ENCODE data around the gene TROAP.
"Not testable (repeated sequence)": the region's sequence is repeated elsewhere in the genome, so short reads cannot be mapped to it uniquely, and the experiment has no call there.

The TROAP gene, protein sequence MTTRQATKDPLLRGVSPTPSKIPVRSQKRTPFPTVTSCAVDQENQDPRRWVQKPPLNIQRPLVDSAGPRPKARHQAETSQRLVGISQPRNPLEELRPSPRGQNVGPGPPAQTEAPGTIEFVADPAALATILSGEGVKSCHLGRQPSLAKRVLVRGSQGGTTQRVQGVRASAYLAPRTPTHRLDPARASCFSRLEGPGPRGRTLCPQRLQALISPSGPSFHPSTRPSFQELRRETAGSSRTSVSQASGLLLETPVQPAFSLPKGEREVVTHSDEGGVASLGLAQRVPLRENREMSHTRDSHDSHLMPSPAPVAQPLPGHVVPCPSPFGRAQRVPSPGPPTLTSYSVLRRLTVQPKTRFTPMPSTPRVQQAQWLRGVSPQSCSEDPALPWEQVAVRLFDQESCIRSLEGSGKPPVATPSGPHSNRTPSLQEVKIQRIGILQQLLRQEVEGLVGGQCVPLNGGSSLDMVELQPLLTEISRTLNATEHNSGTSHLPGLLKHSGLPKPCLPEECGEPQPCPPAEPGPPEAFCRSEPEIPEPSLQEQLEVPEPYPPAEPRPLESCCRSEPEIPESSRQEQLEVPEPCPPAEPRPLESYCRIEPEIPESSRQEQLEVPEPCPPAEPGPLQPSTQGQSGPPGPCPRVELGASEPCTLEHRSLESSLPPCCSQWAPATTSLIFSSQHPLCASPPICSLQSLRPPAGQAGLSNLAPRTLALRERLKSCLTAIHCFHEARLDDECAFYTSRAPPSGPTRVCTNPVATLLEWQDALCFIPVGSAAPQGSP

DNA sequence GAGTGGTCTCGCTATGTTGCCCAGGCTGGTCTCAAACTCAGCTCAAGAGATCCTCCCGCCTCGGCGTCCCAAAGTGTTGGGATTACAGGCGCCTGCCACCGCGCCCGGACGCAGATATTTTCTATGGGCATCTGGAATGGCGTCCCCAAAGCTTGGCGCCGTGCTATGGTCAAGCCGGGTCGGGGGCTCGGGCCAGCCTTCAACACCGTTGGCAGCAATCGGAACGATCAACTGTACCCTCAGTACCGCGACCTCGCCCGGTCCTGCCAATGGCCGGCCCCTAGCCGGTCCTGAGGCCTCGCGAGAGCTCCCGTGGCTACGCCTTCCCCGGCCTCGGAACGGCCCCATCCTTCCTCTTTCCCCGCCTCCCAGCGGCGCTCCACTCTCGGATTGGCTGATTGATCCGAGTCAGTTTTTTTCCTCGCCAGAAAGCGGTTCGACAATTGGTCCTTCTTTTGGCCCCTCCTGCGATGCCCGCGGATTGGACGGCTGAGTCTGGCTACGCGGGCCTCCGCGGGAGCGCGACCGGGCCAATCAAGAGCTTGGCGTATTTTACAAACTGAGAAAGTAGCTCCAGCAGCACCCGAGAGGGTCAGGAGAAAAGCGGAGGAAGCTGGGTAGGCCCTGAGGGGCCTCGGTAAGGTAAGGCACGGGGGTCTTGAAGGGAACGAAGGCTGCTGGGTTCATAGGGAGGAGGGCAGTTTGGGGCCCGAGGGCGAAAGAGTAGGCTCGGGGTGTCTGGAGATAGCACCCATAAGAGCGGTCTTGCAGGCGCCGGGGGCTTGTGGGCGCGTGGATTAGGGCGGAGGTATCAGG is at the start of gene TROAP:
Gene TROAP, plus strand, starts transcription at position 548 of the 816 bp plus-strand sequence. CDS start 354 bp downstream, outside the sequence.
- intact Hi-C loops (cut with DNase I): no loop called here
- peak; percentile 94 to 100 (median 98) for DNase-seq

DNA sequence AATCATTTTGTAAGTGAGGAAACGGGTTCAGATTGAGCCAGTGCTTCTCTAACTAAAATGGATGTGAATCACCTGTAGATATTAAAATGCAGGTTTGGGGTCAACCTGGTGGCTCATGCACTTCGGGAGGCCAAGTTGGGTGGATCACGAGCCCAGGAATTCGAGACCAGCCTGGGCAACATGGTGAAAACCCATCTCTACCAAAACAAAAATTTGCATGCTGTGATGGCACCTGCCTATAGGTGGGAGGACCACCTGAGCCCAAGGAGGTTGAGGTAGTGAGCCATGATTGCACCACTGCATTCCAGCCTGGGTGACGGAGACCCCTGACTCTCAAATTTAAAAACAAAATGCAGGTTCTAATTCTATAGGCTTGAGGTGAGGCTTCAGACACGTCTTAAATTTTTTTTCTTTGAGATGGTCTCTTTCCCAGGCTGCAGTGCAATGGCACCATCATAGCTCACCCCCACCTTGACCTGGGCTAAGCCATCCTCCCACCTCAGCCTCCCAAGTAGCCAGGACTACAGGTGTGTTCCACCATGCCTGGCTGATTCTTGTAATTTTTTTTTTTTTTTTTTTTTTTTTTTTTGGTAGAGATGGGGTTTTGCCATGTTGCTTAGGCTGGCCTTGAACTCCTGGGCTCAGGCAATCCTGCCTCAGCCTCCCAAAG is 49.2 kb upstream of the TROAP start:
- intact Hi-C loops (cut with DNase I): no loop called here
- DNase-seq: peak in 1 of 10 donors; percentile 5

DNA sequence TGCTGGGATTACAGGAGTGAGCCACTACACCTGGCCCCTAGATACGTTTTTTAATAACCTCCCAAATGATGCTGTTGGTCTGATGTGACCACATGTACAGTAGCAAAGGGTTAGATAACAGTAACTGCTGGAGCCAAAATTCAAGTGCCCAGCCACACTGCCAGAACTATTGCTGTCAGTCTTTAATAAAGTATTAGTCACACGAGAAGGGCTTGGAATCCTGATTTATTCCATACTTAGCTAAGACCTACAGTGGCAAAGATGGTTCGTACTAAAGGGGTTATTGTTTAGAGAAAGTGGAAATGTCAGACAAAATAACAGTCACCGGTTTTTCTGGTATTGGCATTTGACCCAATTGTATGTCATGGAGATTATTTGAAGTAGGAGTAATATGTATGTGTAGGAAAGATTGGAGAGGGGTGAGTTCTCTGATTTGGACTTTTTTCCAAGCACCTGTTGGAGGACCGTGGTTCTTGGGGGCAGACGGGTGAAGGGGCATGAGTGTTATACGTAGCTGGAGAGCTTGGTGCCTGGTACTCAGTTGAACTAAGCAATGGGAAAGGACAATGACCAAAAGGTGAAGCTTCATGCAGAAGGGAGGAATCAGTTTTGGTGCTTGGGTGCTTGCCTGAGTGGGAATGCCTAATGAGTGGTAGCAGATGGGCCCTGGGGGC is 48.5 kb upstream of the TROAP start:
- no peak for DNase-seq
- intact Hi-C loops (cut with DNase I): no loop called here

DNA sequence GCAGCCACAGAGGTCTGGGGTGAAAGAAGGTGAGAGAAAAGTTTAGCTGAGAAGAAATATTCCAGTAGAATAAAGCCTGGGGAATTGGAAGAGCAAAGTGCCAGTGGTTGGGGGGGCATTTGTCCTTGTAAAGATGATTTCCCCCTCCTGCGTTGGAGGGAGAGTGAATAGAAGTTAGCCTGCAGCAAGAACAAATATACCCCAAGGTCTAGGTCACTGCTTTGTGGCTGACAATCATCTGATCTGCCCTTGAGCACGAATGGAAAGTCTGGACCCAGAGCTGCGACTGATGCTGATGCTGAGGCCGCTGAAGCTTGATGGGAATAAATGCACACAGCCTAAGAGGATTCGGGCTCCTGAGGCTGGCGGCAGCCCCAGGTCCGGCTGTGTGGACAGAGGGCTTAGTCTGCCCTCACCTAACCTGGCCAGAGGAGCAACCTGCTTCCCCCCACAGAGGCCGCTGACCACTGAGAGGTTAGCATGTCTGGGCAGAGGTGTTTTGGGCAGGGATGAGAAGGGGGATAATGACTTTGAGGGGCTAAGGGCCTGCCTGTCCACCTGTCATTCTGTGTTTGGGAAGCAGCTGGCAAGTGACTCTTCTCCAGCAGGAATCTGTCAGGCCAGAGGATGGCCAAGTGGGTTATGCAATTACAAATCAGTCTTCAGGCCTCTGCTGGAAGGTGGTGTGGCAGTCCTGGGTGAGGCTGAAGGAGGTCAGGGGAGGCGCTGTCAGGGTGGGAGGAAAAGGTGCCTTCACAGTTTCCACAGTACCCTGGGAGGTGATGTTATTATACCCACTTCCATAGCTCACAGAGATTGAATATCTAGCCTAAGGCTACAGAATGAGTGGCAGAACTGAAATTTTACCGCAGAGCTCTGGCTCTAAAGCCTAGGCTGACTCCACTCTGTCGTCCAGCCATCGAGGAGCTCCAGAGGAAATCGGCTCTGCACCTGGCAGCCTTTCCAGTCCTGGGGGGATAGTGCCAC is 46.5 kb upstream of the TROAP start:
- peak in 2 of 10 donors; percentile 41 to 74 for DNase-seq
- intact Hi-C loops (cut with DNase I): no loop called here

DNA sequence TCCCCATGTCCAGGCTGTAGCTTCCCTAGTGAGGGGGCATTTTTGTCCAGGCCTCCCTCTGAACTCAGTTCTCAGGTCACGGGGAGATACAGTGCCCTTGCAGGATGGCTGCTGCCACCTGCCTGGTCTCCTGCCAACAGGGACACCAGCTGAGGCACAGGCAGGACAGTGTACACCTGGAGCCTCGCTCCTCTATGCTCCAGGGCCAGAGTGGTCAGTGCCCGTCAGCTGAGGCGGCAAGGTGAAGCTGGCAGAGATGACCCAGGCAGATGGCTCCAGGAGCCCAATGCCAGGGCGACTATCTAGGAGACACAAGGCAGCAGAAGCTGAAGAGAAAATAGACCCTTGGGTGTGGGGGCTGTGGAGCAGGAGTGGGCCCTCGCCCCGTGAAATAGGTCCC is 45.6 kb upstream of the TROAP start:
- peak in 2 of 10 donors; percentile 62 to 66 for DNase-seq
- intact Hi-C loops (cut with DNase I): no loop called here

DNA sequence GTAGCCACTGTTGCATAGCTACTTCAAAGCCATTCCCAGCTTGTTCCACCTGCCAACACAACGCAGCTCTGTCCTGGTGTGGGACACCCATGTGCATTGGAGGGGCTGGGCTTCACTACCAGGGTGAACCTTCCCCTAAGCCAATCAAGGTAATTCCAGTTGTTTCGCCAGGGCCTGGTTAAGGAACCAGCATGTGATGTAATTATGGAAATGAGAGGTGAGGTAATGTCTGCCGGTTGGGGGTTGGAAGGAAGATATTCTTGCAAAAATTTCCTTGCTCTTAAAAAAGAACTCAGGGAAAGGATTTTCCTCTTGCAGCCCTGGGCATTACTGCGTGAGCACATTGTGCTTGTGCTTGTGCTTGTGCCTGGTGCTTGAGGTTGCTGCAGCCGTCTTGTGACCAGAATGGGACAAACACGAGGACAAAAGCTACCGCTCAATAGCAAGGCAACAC is 43.3 kb upstream of the TROAP start:
- peak in 2 of 10 donors; percentile 43 to 63 for DNase-seq

DNA sequence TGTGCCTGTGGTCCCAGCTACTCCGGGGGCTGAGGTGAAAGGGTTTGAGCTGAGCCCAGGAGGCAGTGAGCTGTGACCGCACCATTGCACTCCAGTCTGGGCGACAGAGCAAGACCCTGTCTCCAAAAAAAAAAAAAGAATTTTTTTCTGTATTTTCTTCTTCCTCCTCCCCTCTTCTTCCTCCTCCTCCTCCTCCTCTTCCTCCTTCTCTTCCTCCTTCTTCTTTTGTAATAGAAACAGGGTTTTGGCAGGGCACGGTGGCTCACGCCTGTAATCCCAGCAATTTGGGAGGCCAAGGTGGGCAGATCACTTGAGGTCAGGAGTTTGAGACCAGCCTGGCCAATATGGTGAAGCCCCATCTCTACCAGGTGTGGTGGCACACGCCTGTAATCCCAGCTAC is 42.5 kb upstream of the TROAP start:
- intact Hi-C loops (cut with DNase I): not testable (repeated sequence)
- peak in 2 of 10 donors; percentile 13 to 34 for DNase-seq

More for the DNA sequence above, 43.3 kb upstream of the TROAP start:
- intact Hi-C loops (cut with DNase I): no loop called here

DNA sequence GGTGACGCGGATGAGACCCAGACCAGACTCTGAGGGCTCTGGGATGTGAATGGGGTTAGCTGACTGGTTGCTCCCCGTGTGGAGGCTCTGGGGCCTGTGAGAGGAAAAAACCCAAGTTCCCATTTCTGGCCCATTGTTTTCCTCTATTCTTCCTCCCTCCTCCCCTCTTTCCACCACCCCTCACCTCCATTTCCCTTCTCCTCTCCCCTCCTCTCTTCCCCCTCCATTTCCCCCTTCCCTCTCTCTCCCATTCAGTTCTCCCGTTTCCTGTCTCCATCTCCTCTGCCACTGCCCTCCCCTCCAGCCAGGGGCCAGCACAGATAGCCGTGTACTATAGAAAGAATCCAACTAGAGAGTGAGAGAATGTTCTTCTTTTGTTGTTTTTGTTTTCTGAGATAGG is 40.8 kb upstream of the TROAP start:
- peak in 2 of 10 donors; percentile 11 to 31 for DNase-seq
- intact Hi-C loops (cut with DNase I): no loop called here

DNA sequence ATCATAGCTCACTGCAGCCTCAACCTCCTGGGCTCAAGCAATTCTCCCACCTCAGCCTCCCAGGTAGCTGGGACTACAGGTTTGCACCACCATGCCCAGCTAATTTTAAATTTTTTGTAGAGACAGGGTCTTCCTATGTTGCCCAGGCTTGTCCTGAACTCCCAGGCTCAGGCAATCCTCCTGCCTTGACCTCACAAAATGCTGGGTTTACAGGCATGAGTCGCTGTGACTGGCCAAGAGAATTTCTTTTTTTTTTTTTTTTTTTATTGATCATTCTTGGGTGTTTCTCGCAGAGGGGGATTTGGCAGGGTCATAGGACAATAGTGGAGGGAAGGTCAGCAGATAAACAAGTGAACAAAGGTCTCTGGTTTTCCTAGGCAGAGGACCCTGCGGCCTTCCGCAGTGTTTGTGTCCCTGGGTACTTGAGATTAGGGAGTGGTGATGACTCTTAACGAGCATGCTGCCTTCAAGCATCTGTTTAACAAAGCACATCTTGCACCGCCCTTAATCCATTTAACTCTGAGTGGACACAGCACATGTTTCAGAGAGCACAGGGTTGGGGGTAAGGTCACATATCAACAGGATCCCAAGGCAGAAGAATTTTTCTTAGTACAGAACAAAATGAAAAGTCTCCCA is 40.2 kb upstream of the TROAP start:
- DNase-seq: peak in 1 of 10 donors; percentile 12
- intact Hi-C loops (cut with DNase I): not testable (repeated sequence)

DNA sequence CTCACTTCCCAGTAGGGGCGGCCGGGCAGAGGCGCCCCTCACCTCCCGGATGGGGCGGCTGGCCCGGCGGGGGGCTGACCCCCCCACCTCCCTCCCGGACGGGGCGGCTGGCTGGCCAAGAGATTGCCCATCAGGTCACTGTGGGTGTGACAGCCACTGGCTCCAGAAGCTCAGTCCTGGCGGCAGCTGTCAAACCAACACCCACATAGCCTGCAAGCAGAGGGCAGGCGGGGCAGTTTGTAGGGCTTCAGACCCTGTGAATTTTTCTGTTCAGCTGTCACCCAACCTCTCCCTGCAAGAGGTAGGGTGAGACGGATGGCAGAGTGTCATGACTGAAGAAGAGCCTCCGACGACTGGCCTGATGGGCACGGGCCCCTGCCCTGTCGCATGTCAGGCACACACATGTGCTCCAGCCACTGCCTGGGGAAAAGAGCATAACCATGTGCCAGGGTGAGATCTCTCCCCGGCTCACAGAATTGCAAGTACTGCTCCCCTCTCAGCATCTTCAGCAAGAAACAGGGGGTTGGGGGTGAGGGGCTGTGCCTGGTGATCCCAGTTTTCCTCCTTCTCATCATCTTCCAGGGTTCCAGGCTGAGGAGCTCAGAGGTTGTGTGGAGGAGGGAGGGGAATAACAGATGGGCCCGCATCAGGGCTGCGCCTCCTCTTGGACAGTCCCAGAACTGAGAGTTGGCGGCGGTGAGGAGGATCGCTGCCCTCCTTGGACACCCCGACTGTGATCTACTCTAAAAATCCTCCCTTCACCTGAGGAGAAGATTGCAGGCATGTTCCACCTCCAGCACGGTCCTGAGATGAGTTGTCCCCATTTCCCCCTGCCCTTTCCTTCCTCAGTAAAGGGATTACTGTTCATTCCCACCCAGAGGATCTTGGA is 39.3 kb upstream of the TROAP start:
- peak in 2 of 10 donors; percentile 62 to 65 for DNase-seq
- intact Hi-C loops (cut with DNase I): no loop called here

DNA sequence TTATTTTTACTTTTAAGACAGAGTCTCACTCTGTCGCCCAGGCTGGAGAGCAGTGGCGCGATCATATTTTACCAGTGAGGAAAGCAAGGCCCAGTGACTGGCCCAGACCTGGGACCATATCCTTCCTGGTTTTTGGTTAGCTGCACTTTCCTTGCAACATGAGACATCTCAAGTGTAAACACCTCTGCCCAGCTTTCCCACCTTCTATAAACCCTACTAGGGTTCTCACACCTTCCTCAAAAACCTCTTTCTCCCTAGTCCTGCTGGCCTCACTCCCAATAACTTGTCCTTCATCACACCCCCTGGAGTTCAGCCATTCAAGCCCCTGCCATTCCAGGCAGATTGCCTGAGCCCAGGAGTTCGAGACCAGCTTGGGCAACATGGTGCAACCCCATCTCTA is 38.4 kb upstream of the TROAP start:
- intact Hi-C loops (cut with DNase I): loop anchor here (5.0 kb wide), 1 partner anchor 63 kb away; the partner anchor contains the start of gene DNAJC22
- peak in 2 of 10 donors; percentile 5 to 35 for DNase-seq

DNA sequence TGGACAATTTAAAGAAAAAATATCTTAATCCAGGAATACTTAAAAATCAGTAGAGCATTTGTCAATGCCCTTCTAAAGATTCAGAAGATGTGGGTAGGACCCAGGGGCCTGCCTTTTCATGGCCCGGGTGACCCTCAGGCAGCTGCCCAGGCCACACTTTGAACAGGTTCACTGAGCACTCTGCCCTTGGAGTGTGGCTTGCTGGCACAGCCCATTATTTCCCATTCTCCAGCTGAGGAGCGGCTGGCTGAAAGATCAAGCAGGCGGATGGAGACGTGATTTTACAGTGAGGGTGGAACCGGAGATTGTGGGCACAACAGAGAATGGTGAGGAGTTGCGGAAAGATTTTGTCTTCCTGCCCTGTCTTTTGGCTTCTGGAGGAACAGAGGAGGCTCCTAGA is 35.2 kb upstream of the TROAP start:
- DNase-seq: peak in 2 of 10 donors; percentile 30 to 67
- intact Hi-C loops (cut with DNase I): loop anchor here (5.0 kb wide), 1 partner anchor 59 kb away; the partner anchor contains the start of gene DNAJC22

DNA sequence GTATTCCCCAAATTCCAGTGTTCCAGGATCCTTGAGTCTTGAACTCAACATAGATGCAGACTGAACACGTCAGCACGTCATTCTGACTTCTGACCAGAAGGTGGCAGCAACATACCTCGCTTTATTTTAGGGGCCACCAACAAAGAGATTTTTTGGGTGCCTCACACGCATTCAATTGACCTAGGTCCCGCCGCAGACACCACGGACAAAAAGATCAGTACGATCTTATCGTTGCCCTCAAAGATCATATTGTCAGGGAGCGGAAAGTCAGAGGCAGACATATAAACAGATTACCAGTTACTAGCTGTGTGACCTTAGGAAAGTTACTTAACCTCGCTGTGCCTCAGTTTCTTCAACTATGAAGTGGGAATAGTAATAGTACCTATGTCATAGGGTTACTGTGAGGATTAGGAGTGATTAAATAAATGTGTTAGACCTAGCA is 34.6 kb upstream of the TROAP start:
- intact Hi-C loops (cut with DNase I): loop anchor here (5.0 kb wide), 1 partner anchor 59 kb away; the partner anchor contains the start of gene DNAJC22
- peak in 8 of 10 donors; percentile 36 to 86 (median 64) for DNase-seq

DNA sequence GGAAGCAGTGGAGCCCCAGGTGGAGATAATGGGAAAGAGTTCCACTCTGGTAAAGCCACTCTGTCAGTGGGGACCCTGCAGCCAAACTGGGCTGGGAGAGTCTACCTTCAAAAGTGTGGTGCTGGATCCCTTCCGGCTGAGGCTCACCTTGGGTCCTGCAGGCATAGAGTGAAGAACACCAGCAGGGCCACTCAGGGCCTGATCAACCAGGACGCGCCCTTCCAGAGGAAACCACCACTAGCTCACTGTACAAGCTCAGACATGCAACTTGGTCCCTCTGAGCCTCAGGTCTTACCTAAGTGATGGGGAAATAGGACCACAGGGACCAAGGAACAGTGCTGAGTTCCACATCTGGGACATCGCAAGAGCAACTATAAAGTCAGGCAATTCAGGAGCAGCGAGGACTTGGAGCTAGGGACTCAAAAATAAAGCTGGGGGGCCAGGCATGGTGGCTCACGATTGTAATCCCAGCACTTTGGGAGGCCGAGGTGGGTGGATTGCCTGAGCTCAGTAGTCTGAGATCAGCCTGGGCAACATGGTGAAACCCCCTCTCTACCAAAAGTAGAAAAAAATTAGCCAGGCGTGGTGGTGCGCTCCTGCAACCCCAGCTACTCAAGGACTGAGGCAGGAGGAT is 34.0 kb upstream of the TROAP start:
- intact Hi-C loops (cut with DNase I): loop anchor here (5.0 kb wide), 1 partner anchor 58 kb away; the partner anchor contains the start of gene DNAJC22
- peak in 2 of 10 donors; percentile 44 to 54 for DNase-seq

DNA sequence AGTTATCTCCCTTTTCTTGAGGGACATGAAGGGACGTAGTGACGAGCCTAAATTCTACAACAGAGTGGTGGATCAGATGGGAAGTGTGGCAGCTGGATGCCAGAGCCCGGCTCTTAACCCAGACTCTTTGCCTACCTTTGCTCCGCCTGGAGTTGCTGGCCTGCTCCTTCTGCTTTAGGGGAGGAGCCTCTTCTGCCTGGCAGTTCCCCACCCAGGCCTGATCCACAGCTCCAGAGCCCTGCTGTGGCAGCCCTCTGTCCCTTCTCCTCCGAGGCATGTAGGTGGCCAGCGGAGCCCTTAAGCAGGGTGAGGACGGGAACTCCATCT is 30.4 kb upstream of the TROAP start:
- intact Hi-C loops (cut with DNase I): no loop called here
- no peak for DNase-seq

All from posterior cingulate gyrus (tissue), 11 donors.